ENCODE results near the gene GADL1. TPM values are rescaled to one million over a fixed set of nuclear protein-coding genes. Genes with fewer than 3 reads are reported as not detected.

The GADL1 gene
- polyA plus RNA-seq, 2 donors: 0.04 to 0.06 TPM

DNA sequence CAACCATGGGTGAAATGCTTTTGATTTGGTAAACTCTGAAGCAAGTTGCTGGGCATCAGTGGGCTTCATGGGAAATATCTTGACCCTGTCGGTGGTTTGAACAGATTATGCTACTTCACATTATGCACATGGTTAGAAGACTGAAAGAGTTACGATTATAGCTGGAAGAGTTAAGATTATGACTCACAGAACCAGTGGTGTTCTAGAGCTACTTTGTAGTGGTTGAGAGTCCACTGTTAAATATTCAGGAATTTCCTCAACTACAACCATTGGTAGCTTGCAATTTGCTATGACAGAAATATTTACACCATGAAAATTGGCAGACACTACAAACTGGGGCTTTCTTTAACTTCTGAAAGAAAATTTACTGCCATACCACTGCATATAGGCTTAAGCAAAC lies 99.3 kb downstream of the GADL1 start:
- Histone ChIP-seq H3K27me3 (ENCODE audit: control insufficient read depth in 1 of 2, insufficient read depth in 2 of 2, low read length in 2 of 2) (no peaks in the 10 kb centered on the region), H3K4me3 (ENCODE audit: low read depth in 1 of 2, low read length in 2 of 2) (no peak overlapping the region), H3K36me3 (ENCODE audit: control insufficient read depth in 2 of 2, insufficient read depth in 2 of 2, low read length in 1 of 2) (no peaks in the 10 kb centered on the region), H3K4me1 (ENCODE audit: control insufficient read depth in 2 of 2, insufficient read depth in 2 of 2, low read length in 1 of 2) (no peaks in the 10 kb centered on the region), H3K9me3 (ENCODE audit: control insufficient read depth in 2 of 2, insufficient read depth in 1 of 2, low read depth in 1 of 2, low read length in 1 of 2) (no peaks in the 10 kb centered on the region), H3K27ac (ENCODE audit: low read depth in 2 of 2, low read length in 1 of 2) (no peak overlapping the region)
- 85 to 87% methylated on average over 2 of the region's 2 CpGs for WGBS, 2 donors

DNA sequence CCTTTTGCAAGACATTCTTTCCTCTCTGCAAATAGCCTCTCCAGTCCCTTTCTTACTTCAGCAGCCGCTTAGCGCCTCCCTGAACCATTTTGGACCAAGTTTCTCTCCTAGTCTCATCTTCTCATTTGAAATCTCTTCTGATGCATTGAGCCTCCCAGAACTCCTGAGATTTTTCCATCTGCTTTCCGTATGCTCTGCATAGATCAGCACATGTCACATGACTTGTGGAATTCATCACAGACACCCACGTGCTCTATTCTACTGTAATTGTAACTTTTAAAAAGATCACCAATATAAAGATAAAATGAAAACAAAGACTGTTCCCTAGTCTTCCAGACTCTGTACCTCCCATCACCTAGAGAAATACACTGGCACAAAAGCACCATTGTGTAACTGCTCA lies 100.7 kb downstream of the GADL1 start:
- H3K27ac ChIP-seq (ENCODE audit: low read depth in 2 of 2, low read length in 1 of 2): no peak overlapping the region
- no peak overlapping the region for H3K4me3 ChIP-seq (ENCODE audit: low read depth in 1 of 2, low read length in 2 of 2)
- no peaks in the 10 kb centered on the region for H3K36me3 ChIP-seq (ENCODE audit: control insufficient read depth in 2 of 2, insufficient read depth in 2 of 2, low read length in 1 of 2)
- no peaks in the 10 kb centered on the region for H3K9me3 ChIP-seq (ENCODE audit: control insufficient read depth in 2 of 2, insufficient read depth in 1 of 2, low read depth in 1 of 2, low read length in 1 of 2)
- H3K4me1 ChIP-seq (ENCODE audit: control insufficient read depth in 2 of 2, insufficient read depth in 2 of 2, low read length in 1 of 2): no peaks in the 10 kb centered on the region
- H3K27me3 ChIP-seq (ENCODE audit: control insufficient read depth in 1 of 2, insufficient read depth in 2 of 2, low read length in 2 of 2): no peaks in the 10 kb centered on the region
- WGBS, 2 donors: 75 to 77% methylated on average over 4 of the region's 4 CpGs

DNA sequence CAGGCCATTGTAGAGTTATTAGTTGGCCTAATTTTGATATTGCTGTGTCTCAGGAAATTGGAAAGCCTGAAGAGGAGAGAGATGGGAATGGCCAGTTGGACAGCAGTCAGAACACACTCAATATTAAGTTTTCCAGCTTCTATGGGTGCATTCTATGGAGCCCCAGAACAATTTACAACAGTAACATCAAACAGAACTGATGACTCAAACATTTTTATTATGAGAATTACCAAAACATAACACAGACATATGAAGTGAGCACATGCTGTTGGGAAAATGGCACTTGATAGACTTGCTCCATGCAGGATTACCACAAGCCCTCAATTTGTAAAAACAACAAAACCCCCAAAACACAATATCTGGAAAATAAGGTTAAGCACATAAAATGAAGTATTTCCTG lies 104.3 kb downstream of the GADL1 start:
- H3K36me3 ChIP-seq (ENCODE audit: control insufficient read depth in 2 of 2, insufficient read depth in 2 of 2, low read length in 1 of 2): no peaks in the 10 kb centered on the region

DNA sequence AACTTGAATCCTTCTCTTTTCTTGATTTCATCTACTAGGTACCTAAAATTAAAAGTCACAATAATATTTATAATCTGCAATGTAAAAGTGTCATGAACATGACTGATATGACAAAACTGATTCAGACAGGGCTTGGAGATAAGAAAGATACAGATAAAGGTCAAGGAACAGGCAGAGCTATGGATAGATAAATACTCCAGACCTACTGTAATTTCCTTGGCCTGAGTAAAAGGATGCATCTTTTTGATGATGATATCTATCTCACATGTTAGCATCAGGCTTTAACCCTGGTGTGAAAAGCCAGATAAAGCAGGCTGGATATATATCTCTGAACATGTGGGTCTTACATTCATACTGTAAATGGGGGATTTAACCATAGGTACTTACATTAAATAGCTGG lies 108.1 kb downstream of the GADL1 start:
- H3K27me3 ChIP-seq (ENCODE audit: control insufficient read depth in 1 of 2, insufficient read depth in 2 of 2, low read length in 2 of 2): no peaks in the 10 kb centered on the region
- no peaks in the 10 kb centered on the region for H3K36me3 ChIP-seq (ENCODE audit: control insufficient read depth in 2 of 2, insufficient read depth in 2 of 2, low read length in 1 of 2)
- no peaks in the 10 kb centered on the region for H3K4me1 ChIP-seq (ENCODE audit: control insufficient read depth in 2 of 2, insufficient read depth in 2 of 2, low read length in 1 of 2)
- H3K27ac ChIP-seq (ENCODE audit: low read depth in 2 of 2, low read length in 1 of 2): no peak overlapping the region
- no peaks in the 10 kb centered on the region for H3K9me3 ChIP-seq (ENCODE audit: control insufficient read depth in 2 of 2, insufficient read depth in 1 of 2, low read depth in 1 of 2, low read length in 1 of 2)
- no peak overlapping the region for H3K4me3 ChIP-seq (ENCODE audit: low read depth in 1 of 2, low read length in 2 of 2)

More for the DNA sequence above, 104.3 kb downstream of the GADL1 start:
- Histone ChIP-seq H3K4me1 (ENCODE audit: control insufficient read depth in 2 of 2, insufficient read depth in 2 of 2, low read length in 1 of 2) (no peaks in the 10 kb centered on the region), H3K9me3 (ENCODE audit: control insufficient read depth in 2 of 2, insufficient read depth in 1 of 2, low read depth in 1 of 2, low read length in 1 of 2) (no peaks in the 10 kb centered on the region), H3K4me3 (ENCODE audit: low read depth in 1 of 2, low read length in 2 of 2) (no peak overlapping the region), H3K27me3 (ENCODE audit: control insufficient read depth in 1 of 2, insufficient read depth in 2 of 2, low read length in 2 of 2) (no peaks in the 10 kb centered on the region), H3K27ac (ENCODE audit: low read depth in 2 of 2, low read length in 1 of 2) (no peak overlapping the region)

DNA sequence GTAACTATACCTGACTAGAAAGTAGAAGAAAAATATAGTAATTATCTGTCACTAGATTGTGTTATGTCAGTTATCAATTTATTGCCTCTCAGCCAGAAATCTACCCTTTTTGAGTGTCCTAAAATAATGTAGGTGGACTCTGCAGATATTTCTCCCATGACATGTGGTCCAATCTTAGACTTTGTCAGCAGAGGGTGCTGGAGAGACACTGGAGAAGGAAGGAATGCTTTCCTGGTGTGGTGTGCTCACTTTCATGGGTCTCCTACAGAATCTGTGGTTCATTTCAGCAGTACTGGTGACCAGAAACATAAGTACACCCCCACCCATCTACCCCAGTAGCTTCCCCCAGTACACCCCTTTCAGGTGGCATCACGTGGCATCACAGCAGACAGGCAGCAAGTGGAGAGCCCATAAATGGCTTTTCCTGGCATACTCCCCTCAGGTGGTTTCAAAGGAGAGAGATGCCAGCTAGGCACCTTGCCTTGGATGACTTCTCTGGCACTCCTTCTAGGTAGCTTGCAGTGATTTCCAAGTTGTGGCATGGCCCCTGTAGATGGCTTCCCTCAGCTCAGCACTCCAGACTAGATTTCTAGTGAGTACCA lies 114.7 kb downstream of the GADL1 start:
- H3K27me3 ChIP-seq (ENCODE audit: control insufficient read depth in 1 of 2, insufficient read depth in 2 of 2, low read length in 2 of 2): no peaks in the 10 kb centered on the region
- no peak overlapping the region for H3K4me3 ChIP-seq (ENCODE audit: low read depth in 1 of 2, low read length in 2 of 2)
- no peak overlapping the region for H3K27ac ChIP-seq (ENCODE audit: low read depth in 2 of 2, low read length in 1 of 2)
- WGBS, 2 donors: 67 to 80% methylated on average over 1 of the region's 1 CpG
- H3K9me3 ChIP-seq (ENCODE audit: control insufficient read depth in 2 of 2, insufficient read depth in 1 of 2, low read depth in 1 of 2, low read length in 1 of 2): no peaks in the 10 kb centered on the region
- H3K4me1 ChIP-seq (ENCODE audit: control insufficient read depth in 2 of 2, insufficient read depth in 2 of 2, low read length in 1 of 2): no peaks in the 10 kb centered on the region
- no peaks in the 10 kb centered on the region for H3K36me3 ChIP-seq (ENCODE audit: control insufficient read depth in 2 of 2, insufficient read depth in 2 of 2, low read length in 1 of 2)

DNA sequence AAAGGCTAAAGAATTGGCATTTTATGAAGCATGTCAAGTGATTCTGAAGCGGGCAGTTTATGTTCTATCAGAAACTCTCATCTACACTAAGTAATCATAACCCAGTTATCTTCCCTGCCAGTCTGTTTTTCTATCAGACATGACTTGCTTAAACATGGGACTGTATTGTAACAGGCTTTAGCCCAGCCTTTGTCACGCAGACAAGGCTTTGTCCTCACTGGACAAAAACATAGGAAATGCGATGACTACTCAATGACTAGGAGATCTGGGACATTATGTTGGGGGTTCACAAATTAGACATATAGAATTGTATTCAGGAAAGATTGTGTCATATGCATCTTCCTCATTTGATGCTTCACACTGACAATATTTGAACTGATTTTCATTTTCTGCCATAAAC lies 115.5 kb downstream of the GADL1 start:
- no peaks in the 10 kb centered on the region for H3K36me3 ChIP-seq (ENCODE audit: control insufficient read depth in 2 of 2, insufficient read depth in 2 of 2, low read length in 1 of 2)
- H3K9me3 ChIP-seq (ENCODE audit: control insufficient read depth in 2 of 2, insufficient read depth in 1 of 2, low read depth in 1 of 2, low read length in 1 of 2): no peaks in the 10 kb centered on the region
- 87 to 94% methylated on average over 3 of the region's 3 CpGs for WGBS, 2 donors
- no peaks in the 10 kb centered on the region for H3K4me1 ChIP-seq (ENCODE audit: control insufficient read depth in 2 of 2, insufficient read depth in 2 of 2, low read length in 1 of 2)
- no peaks in the 10 kb centered on the region for H3K27me3 ChIP-seq (ENCODE audit: control insufficient read depth in 1 of 2, insufficient read depth in 2 of 2, low read length in 2 of 2)
- no peak overlapping the region for H3K4me3 ChIP-seq (ENCODE audit: low read depth in 1 of 2, low read length in 2 of 2)
- no peak overlapping the region for H3K27ac ChIP-seq (ENCODE audit: low read depth in 2 of 2, low read length in 1 of 2)

DNA sequence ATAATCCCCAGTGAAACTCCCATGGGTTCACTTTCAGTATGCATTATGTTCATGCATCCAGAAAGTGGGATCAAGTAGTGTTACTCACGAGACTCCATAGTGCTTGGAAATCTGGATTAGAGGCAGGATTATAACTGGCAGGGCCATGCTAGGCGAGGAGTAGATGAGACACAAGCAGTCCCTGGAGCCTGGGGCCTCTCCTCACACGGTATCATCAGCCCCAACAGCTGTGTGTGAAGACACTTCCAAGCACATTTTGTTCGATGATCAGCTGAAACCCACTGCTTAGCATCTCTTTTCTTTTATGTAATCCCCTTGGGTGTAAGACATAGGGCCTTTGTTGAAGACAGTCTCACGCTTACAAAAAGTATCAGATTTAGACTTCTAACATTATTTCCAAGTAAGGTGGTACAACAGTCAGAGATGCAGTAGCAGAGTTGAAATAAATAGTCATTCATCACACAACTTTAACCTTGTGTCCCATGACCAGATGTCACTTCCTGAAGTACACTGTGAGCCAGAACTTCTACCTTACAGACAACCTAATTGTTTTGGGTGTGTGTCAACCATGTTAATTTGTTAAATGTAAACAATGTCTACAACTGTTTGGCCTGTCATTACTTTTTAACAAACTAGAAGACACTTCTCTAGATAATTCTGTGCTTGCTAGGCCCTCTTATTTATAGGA lies 116.9 kb downstream of the GADL1 start:
- Histone ChIP-seq H3K4me1 (ENCODE audit: control insufficient read depth in 2 of 2, insufficient read depth in 2 of 2, low read length in 1 of 2) (no peaks in the 10 kb centered on the region), H3K36me3 (ENCODE audit: control insufficient read depth in 2 of 2, insufficient read depth in 2 of 2, low read length in 1 of 2) (no peaks in the 10 kb centered on the region), H3K9me3 (ENCODE audit: control insufficient read depth in 2 of 2, insufficient read depth in 1 of 2, low read depth in 1 of 2, low read length in 1 of 2) (no peaks in the 10 kb centered on the region), H3K4me3 (ENCODE audit: low read depth in 1 of 2, low read length in 2 of 2) (no peak overlapping the region), H3K27me3 (ENCODE audit: control insufficient read depth in 1 of 2, insufficient read depth in 2 of 2, low read length in 2 of 2) (no peaks in the 10 kb centered on the region), H3K27ac (ENCODE audit: low read depth in 2 of 2, low read length in 1 of 2) (no peak overlapping the region)
- 83 to 85% methylated on average over 5 of the region's 5 CpGs for WGBS, 2 donors

DNA sequence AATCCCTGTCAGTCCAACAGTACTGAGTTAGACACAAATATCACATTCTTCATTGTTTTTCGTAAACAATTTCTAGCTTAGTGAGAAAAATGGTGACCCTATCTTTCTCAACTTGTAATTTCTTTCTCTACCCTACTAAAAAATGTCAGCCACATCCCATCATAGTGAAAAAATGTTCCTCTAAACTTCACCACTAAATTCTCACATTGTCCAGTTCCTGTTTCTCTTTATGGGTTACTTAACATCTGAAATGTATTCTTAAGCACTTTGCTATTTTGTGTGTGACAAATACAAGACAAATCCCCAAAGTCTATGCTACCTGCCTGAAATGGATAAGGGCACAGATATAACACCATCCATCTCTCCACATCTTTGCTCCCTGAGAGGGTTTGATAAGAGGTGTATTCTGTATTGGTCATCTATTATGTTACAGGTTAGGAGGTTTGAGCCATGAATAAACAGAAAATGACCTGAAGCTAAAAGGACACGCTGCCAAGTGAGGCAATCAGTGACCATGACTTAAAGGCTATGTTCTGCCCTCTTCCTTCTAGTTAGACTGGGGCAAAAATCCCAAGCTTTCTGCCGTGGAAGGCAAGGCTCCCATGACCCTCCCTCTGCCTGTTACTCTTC lies 118.2 kb downstream of the GADL1 start:
- Histone ChIP-seq H3K27ac (ENCODE audit: low read depth in 2 of 2, low read length in 1 of 2) (no peak overlapping the region), H3K36me3 (ENCODE audit: control insufficient read depth in 2 of 2, insufficient read depth in 2 of 2, low read length in 1 of 2) (no peaks in the 10 kb centered on the region), H3K4me1 (ENCODE audit: control insufficient read depth in 2 of 2, insufficient read depth in 2 of 2, low read length in 1 of 2) (no peaks in the 10 kb centered on the region), H3K27me3 (ENCODE audit: control insufficient read depth in 1 of 2, insufficient read depth in 2 of 2, low read length in 2 of 2) (no peaks in the 10 kb centered on the region), H3K9me3 (ENCODE audit: control insufficient read depth in 2 of 2, insufficient read depth in 1 of 2, low read depth in 1 of 2, low read length in 1 of 2) (no peaks in the 10 kb centered on the region), H3K4me3 (ENCODE audit: low read depth in 1 of 2, low read length in 2 of 2) (no peak overlapping the region)
- 66 to 81% methylated on average over 3 of the region's 3 CpGs for WGBS, 2 donors

DNA sequence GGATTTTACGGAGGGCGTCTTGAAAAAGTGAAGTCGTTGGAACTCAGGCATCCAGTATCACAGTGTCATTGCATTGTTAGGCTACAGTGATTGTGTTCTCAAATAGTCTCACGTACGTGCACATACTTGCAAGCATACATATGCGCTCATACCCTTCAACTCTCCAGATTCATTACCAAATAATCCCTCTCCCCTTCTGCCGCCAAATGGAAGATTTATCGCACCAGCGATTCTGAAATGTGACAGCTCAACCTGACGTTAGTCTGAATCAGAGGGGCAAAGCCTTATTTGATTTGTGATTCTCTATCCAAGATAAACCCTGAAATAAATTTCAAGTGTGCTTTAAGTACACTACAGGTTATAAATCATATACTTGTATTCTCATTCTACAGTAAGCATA lies 119.4 kb downstream of the GADL1 start:
- WGBS, 2 donors: 42 to 55% methylated on average over 10 of the region's 10 CpGs

DNA sequence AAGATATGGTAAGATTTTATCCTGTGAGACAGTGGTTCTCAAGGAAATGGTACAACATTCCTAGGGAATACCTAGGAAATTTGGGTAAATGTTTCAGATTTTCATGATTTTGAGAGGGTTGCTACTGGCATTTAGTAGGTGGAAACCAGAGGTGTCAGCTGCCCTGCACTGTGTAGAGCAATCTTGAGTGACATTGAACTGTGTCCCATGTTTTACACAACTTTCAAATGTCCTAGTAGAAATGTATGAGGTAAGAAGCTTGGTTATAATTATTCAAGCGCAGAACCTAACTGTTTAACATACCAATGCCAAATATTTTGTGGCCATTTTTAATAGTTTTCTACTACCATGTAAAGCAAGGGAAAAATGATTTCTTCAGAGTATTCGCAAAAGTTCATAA lies 120.4 kb downstream of the GADL1 start:
- WGBS, 2 donors: 96% methylated on average over 2 of the region's 2 CpGs
- H3K4me1 ChIP-seq (ENCODE audit: control insufficient read depth in 2 of 2, insufficient read depth in 2 of 2, low read length in 1 of 2): no peaks in the 10 kb centered on the region
- H3K27ac ChIP-seq (ENCODE audit: low read depth in 2 of 2, low read length in 1 of 2): no peak overlapping the region
- H3K27me3 ChIP-seq (ENCODE audit: control insufficient read depth in 1 of 2, insufficient read depth in 2 of 2, low read length in 2 of 2): no peaks in the 10 kb centered on the region
- no peak overlapping the region for H3K4me3 ChIP-seq (ENCODE audit: low read depth in 1 of 2, low read length in 2 of 2)
- no peaks in the 10 kb centered on the region for H3K9me3 ChIP-seq (ENCODE audit: control insufficient read depth in 2 of 2, insufficient read depth in 1 of 2, low read depth in 1 of 2, low read length in 1 of 2)
- H3K36me3 ChIP-seq (ENCODE audit: control insufficient read depth in 2 of 2, insufficient read depth in 2 of 2, low read length in 1 of 2): no peaks in the 10 kb centered on the region

More for the DNA sequence above, 119.4 kb downstream of the GADL1 start:
- Histone ChIP-seq H3K36me3 (ENCODE audit: control insufficient read depth in 2 of 2, insufficient read depth in 2 of 2, low read length in 1 of 2) (no peaks in the 10 kb centered on the region), H3K4me3 (ENCODE audit: low read depth in 1 of 2, low read length in 2 of 2) (peak overlapping the region in 1 of 2 donors; percentile 15), H3K9me3 (ENCODE audit: control insufficient read depth in 2 of 2, insufficient read depth in 1 of 2, low read depth in 1 of 2, low read length in 1 of 2) (no peaks in the 10 kb centered on the region), H3K27ac (ENCODE audit: low read depth in 2 of 2, low read length in 1 of 2) (peak overlapping the region in 1 of 2 donors; percentile 50), H3K4me1 (ENCODE audit: control insufficient read depth in 2 of 2, insufficient read depth in 2 of 2, low read length in 1 of 2) (no peaks in the 10 kb centered on the region), H3K27me3 (ENCODE audit: control insufficient read depth in 1 of 2, insufficient read depth in 2 of 2, low read length in 2 of 2) (no peaks in the 10 kb centered on the region)

Measured in esophagus (tissue), 2 donors.